Middle frontal gyrus (tissue), 1 donor: Measurements from ENCODE around the gene F13B.
"Not testable (repeated sequence)": the region's sequence is repeated elsewhere in the genome, so short reads cannot be mapped to it uniquely, and the experiment has no call there.

Source experiments
- DNase-seq: peaks from one replicate; pipeline ENCODE4 v3.0.0-alpha.2; 2015; ENCODE audit warnings: low spot score; ENCODE audit errors: extremely low spot score

The F13B gene

GRCh38 chr1:197042676-197043341 is 24.3 kb downstream of the F13B start:
- no peak for DNase-seq

- DNase-seq, result no peak
These were observed 25.3 kb downstream of the F13B start for GRCh38 chr1:197041486-197042353.

GRCh38 chr1:197036861-197037260 is 30.2 kb downstream of the F13B start:
- no peak for DNase-seq

GRCh38 chr1:197034631-197035339 is 32.3 kb downstream of the F13B start:
- DNase-seq, result not testable (repeated sequence)

- no peak for DNase-seq
These were observed 37.3 kb downstream of the F13B start for GRCh38 chr1:197029749-197030148.

- no peak for DNase-seq
These were observed 39.7 kb downstream of the F13B start for GRCh38 chr1:197027359-197027758.

GRCh38 chr1:197024460-197024859 is 42.6 kb downstream of the F13B start:
- no peak for DNase-seq

- no peak for DNase-seq
These were observed 45.3 kb downstream of the F13B start for GRCh38 chr1:197021716-197022115.

- DNase-seq, result no peak
These were observed 49.4 kb downstream of the F13B start for GRCh38 chr1:197017558-197018146.

- no peak for DNase-seq
These were observed 50.3 kb downstream of the F13B start for GRCh38 chr1:197016751-197017150.

GRCh38 chr1:197013234-197013633 is 53.8 kb downstream of the F13B start:
- no peak for DNase-seq

GRCh38 chr1:197011614-197012013 is 55.4 kb downstream of the F13B start:
- DNase-seq, result no peak

- no peak for DNase-seq
These were observed 58.2 kb downstream of the F13B start for GRCh38 chr1:197008861-197009260.

GRCh38 chr1:197003132-197003531 is 63.9 kb downstream of the F13B start:
- no peak for DNase-seq

GRCh38 chr1:197001828-197002227 is 65.2 kb downstream of the F13B start:
- DNase-seq, result no peak

GRCh38 chr1:196997423-196997822 is 69.6 kb downstream of the F13B start:
- DNase-seq, result no peak

- no peak for DNase-seq
These were observed 73.1 kb downstream of the F13B start for GRCh38 chr1:196993916-196994315.

GRCh38 chr1:196991919-196992651 is 75.0 kb downstream of the F13B start:
- not testable (repeated sequence) for DNase-seq
